ENCODE measurements around the gene PPP2R5C.

DNA sequence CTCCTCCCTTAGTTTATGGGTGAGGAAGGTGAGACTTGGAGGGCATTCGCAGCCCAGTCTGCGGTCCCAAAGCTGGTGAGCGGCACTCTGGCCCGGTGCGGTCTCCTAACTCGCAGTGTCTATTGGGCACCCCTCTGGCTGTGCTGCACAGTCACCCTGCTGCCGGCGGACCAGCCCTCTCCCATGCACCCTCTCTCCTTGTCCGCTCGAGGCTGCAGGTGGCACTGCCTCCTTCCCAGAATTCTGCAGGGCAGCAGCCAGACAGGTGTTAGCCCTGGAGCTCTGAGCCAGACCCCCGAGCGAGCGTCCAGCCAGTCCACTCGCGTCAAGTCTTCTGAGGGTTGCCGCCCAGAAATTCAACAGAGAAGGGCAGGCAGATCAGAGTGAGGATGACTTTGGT lies 146.1 kb downstream of the PPP2R5C start:
- TF ChIP-seq POLR2A (IDR thresholded peaks at IDR 0.05): no peak
- TF ChIP-seq, protein P1, sequence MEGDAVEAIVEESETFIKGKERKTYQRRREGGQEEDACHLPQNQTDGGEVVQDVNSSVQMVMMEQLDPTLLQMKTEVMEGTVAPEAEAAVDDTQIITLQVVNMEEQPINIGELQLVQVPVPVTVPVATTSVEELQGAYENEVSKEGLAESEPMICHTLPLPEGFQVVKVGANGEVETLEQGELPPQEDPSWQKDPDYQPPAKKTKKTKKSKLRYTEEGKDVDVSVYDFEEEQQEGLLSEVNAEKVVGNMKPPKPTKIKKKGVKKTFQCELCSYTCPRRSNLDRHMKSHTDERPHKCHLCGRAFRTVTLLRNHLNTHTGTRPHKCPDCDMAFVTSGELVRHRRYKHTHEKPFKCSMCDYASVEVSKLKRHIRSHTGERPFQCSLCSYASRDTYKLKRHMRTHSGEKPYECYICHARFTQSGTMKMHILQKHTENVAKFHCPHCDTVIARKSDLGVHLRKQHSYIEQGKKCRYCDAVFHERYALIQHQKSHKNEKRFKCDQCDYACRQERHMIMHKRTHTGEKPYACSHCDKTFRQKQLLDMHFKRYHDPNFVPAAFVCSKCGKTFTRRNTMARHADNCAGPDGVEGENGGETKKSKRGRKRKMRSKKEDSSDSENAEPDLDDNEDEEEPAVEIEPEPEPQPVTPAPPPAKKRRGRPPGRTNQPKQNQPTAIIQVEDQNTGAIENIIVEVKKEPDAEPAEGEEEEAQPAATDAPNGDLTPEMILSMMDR (IDR thresholded peaks at IDR 0.05): no peak
